Esophagus muscularis mucosa (tissue), 4 donors: ENCODE measurements around the gene ANKRD44. TPM values are rescaled to one million over a fixed set of nuclear protein-coding genes. Genes with fewer than 3 reads are reported as not detected.
A peak's percentile ranks its signal among the peaks of the same experiment; 100 is the strongest.

ENCODE experiments used
- DNase-seq: peaks from one replicate; pipeline ENCODE4 v3.0.0-alpha.2; 2017; ENCODE audit errors: extremely low spot score
- H3K27ac ChIP-seq, 4 donors: fragments of 200-600 bp; sonication (generic); replicated peaks in 1 of 4; 1 replicate in 3 of 4; 2 replicates in 1 of 4; pipeline ENCODE4 v1.5.1; 2016 to 2019; ENCODE audit warnings: mild to moderate bottlenecking in 1 of 4
- H3K27me3 ChIP-seq, 4 donors: fragments of 200-600 bp; sonication (generic); one replicate each; pipeline versions ENCODE4 v1.5.1 to v1.6.0; 2016 to 2019
- H3K36me3 ChIP-seq, 4 donors: fragments of 200-600 bp; sonication (generic); one replicate each; pipeline ENCODE4 v1.5.1; 2016 to 2019
- H3K4me1 ChIP-seq, 4 donors: fragments of 200-600 bp; sonication (generic); one replicate each; pipeline ENCODE4 v1.5.1; 2016 to 2019
- H3K4me3 ChIP-seq, 4 donors: fragments of 200-600 bp; sonication (generic); 1 replicate in 2 of 4; 2 replicates in 2 of 4; pipeline ENCODE4 v1.5.1; 2016 to 2019; ENCODE audit warnings: mild to moderate bottlenecking in 4 of 4, moderate library complexity in 1 of 4
- H3K9me3 ChIP-seq, 4 donors: fragments of 200-600 bp; sonication (generic); 1 replicate in 3 of 4; 2 replicates in 1 of 4; pipeline ENCODE4 v1.5.1; 2016 to 2019
- CTCF ChIP-seq, 3 experiments: fragments of 200-600 bp in 2 of 3; fragments of 450-650 bp in 1 of 3; sonication (generic) in 2 of 3; IDR thresholded peaks; one replicate each; pipeline ENCODE4 v1.5.1; 2017 to 2019; ENCODE audit warnings: antibody characterized with exemption in 3 of 3, mild to moderate bottlenecking in 2 of 3, moderate library complexity in 1 of 3
- EP300 ChIP-seq: sonication (generic); formaldehyde crosslinking; IDR thresholded peaks from one replicate; pipeline ENCODE4 v1.6.1; 2017; ENCODE audit warnings: antibody characterized with exemption
- POLR2A ChIP-seq: fragments of 450-650 bp; IDR thresholded peaks from one replicate; pipeline ENCODE4 v1.6.1; 2017; ENCODE audit warnings: antibody characterized with exemption, moderate library complexity, mild to moderate bottlenecking, low read depth
- POLR2AphosphoS5 ChIP-seq, 2 donors: sonication (generic); formaldehyde crosslinking; IDR thresholded peaks; one replicate each; pipeline ENCODE4 v1.6.1; 2017; ENCODE audit warnings: antibody characterized with exemption in 2 of 2
- WGBS: methylation state at CpG from one replicate; pipeline ENCODE4 v1.1.5; 2018; 5-methylcytosine and 5-hydroxymethylcytosine counted together
- intact Hi-C: fragments of 100-400 bp; cut with DNase I; formaldehyde crosslinking; loops from one replicate; pipeline ENCODE4 v1.15.1; 2023
- total RNA-seq, 4 donors: library from RNA; depleted of rRNA; stranded (reverse); fragments of >200 nt; gene quantifications; one replicate each; pipeline versions ENCODE4 v1.1.0 to v1.2.1, GENCODE V29; 2016

The ANKRD44 gene
- total RNA-seq, 4 donors from 2014 or later, result 41.4 to 76.6 (median 48.1) TPM

- TF ChIP-seq POLR2A, result no peak
- TF ChIP-seq CTCF (IDR thresholded peaks at IDR 0.05), result no peak
- TF ChIP-seq EP300, result no peak
- WGBS, result 65% methylated on average over 5 of the region's 5 CpGs
- no peaks in the 10 kb centered on the region for H3K27me3 ChIP-seq
- no peaks in the 10 kb centered on the region for H3K9me3 ChIP-seq
- no peak overlapping the region for H3K4me3 ChIP-seq
- no peak for DNase-seq
- H3K36me3 ChIP-seq, result peaks cover 0 to 37% (median 8%) of the 10 kb centered on the region in 4 donors
- H3K4me1 ChIP-seq, result peaks cover 14 to 18% (median 16%) of the 10 kb centered on the region in 4 donors
- intact Hi-C loops, result loop anchor here (5.0 kb wide), 1 partner anchor 61 kb away; the partner anchor contains the start of gene PGAP1
- peak overlapping the region in 3 of 4 donors; percentile 13 to 45 (median 44) for H3K27ac ChIP-seq
Measured at GRCh38 chr2:196988639-196989038, 321.9 kb downstream of the ANKRD44 start.

GRCh38 chr2:196987649-196988364 is 322.8 kb downstream of the ANKRD44 start:
- H3K27me3 ChIP-seq, result no peaks in the 10 kb centered on the region
- H3K9me3 ChIP-seq, result no peaks in the 10 kb centered on the region
- H3K27ac ChIP-seq, result peak overlapping the region; percentile 13 to 45 (median 43)
- peak overlapping the region in 1 of 4 donors; percentile 0 for H3K4me3 ChIP-seq
- 10% methylated on average over 6 of the region's 6 CpGs for WGBS
- peaks cover 14 to 18% (median 16%) of the 10 kb centered on the region in 4 donors for H3K4me1 ChIP-seq
- no peak for DNase-seq
- TF ChIP-seq POLR2AphosphoS5 (IDR thresholded peaks at IDR 0.05), result peak; percentile 35 to 56
- no peak for TF ChIP-seq EP300
- intact Hi-C loops, result loop anchor here (5.0 kb wide), 1 partner anchor 61 kb away; the partner anchor contains the start of gene PGAP1
- H3K36me3 ChIP-seq, result peaks cover 0 to 28% (median 5%) of the 10 kb centered on the region in 4 donors

GRCh38 chr2:196987298-196987648 is 323.3 kb downstream of the ANKRD44 start:
- H3K27ac ChIP-seq, result peak overlapping the region; percentile 13 to 45 (median 43)
- no peak for TF ChIP-seq CTCF (IDR thresholded peaks at IDR 0.05)
- no peak for TF ChIP-seq POLR2A
- TF ChIP-seq EP300, result no peak
- no peak for TF ChIP-seq POLR2AphosphoS5 (IDR thresholded peaks at IDR 0.05)
- no peak overlapping the region for H3K4me3 ChIP-seq
- H3K4me1 ChIP-seq, result peaks cover 14 to 18% (median 16%) of the 10 kb centered on the region in 4 donors
- no peaks in the 10 kb centered on the region for H3K9me3 ChIP-seq
- intact Hi-C loops, result loop anchor here (5.0 kb wide), 1 partner anchor 60 kb away; the partner anchor contains the start of gene PGAP1
- 60% methylated on average over 1 of the region's 1 CpG for WGBS
- H3K36me3 ChIP-seq, result peaks cover 0 to 23% (median 1%) of the 10 kb centered on the region in 4 donors
- no peaks in the 10 kb centered on the region for H3K27me3 ChIP-seq
- DNase-seq, result no peak

GRCh38 chr2:196985511-196986183 is 324.9 kb downstream of the ANKRD44 start:
- Histone ChIP-seq H3K4me1 (peaks cover 14 to 18% (median 16%) of the 10 kb centered on the region in 4 donors), H3K9me3 (no peaks in the 10 kb centered on the region), H3K36me3 (peaks cover 0 to 7% (median 0%) of the 10 kb centered on the region in 4 donors), H3K27ac (no peak overlapping the region), H3K27me3 (no peaks in the 10 kb centered on the region), H3K4me3 (no peak overlapping the region)
- intact Hi-C loops, result loop anchor here (5.0 kb wide), 1 partner anchor 58 kb away; the partner anchor contains the start of gene PGAP1
- DNase-seq, result no peak
- WGBS, result 90% methylated on average over 3 of the region's 3 CpGs
- no peak for TF ChIP-seq POLR2A
- TF ChIP-seq EP300, result no peak

- no peak for DNase-seq
- Histone ChIP-seq H3K4me1 (peaks cover 14 to 18% (median 16%) of the 10 kb centered on the region in 4 donors), H3K27me3 (no peaks in the 10 kb centered on the region), H3K4me3 (no peak overlapping the region), H3K9me3 (no peaks in the 10 kb centered on the region), H3K36me3 (no peaks in the 10 kb centered on the region), H3K27ac (no peak overlapping the region)
- TF ChIP-seq EP300 (no peak), POLR2A (no peak), CTCF (IDR thresholded peaks at IDR 0.05) (no peak), POLR2AphosphoS5 (IDR thresholded peaks at IDR 0.05) (no peak)
- WGBS, result 96% methylated on average over 5 of the region's 5 CpGs
- intact Hi-C loops, result loop anchor here (5.0 kb wide), 1 partner anchor 58 kb away; the partner anchor contains the start of gene PGAP1
Measured at GRCh38 chr2:196984903-196985302, 325.7 kb downstream of the ANKRD44 start.
